Measurements from ENCODE around the gene TP53I3. TPM values are rescaled to one million over a fixed set of nuclear protein-coding genes. Genes with fewer than 3 reads are reported as not detected.
A peak's percentile ranks its signal among the peaks of the same experiment; 100 is the strongest.

The TP53I3 gene
- total and polyA plus RNA-seq, 2 donors from 2014 or later, result 45.1 to 85.0 TPM

DNA sequence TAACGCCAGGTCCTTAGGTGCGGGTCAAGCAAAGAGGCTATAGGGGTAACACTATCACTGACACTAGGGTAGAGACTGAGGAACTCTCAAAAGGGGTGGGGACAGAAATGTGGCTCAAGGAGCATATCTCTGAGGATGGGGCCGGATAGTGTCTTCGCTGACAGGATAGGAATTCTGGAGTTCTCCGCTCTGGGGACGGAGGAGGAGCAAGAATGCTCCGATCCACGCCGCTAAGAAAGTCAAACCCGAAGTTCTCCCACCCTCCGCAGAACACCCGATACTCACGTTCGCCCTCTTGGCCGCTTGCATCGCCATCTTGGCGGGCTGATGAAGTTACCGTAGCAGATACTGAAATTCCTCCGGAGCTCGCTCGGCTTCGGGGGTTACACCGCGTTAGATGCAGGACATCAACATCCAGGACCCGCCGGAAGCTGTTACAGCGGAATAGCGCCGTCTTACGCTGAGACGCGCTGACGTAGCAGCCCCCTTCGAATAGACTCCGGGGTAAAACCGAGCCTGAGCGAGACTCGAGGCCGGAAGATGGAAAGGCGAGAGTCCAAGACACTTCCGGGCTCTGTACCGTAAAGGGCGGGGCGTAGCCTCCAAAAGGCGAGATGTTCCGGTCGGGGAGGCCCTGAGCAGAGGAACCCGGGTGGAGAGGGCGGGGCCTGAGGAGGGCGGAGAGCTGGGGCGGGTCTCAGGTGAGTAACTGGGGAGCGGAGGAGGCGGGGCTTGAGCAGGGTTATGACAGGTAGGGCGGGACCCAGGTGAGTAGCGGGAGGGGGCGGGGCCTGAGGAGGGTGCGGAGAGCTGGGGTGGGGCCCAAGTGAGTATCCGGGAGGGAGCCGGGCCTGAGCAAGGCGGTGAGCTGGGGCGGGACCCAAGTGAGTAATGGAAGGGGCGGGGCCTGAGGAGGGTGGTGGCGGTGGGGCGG lies 8.5 kb downstream of the TP53I3 start, which contains the start of gene SF3B6:
TSS of gene SF3B6 (minus strand) at position 412 of the 934 bp plus-strand sequence. CDS start at position 315, 97 bp downstream.
- FAIRE-seq (peak; percentile 73), DNase-seq (peak; percentile 99 to 100 (median 100))
- peaks cover 5 to 18% (median 7%) of the 10 kb centered on the region in 3 donors for H3K36me3 ChIP-seq (ENCODE audit: control insufficient read depth in 2 of 3, insufficient read depth in 3 of 3, low read length in 3 of 3)
- peak within 1 kb of the TSS; percentile 94 to 100 (median 99) for H3K4me3 ChIP-seq (ENCODE audit: low read length in 3 of 3)
- intact Hi-C loops (cut with DNase I), result no loop called here
- peaks cover 0 to 5% (median 0%) of the 10 kb centered on the region in 3 donors for H3K4me1 ChIP-seq (ENCODE audit: control insufficient read depth in 2 of 3, insufficient read depth in 2 of 3, low read depth in 1 of 3, low read length in 3 of 3)
- TF ChIP-seq, protein P1, sequence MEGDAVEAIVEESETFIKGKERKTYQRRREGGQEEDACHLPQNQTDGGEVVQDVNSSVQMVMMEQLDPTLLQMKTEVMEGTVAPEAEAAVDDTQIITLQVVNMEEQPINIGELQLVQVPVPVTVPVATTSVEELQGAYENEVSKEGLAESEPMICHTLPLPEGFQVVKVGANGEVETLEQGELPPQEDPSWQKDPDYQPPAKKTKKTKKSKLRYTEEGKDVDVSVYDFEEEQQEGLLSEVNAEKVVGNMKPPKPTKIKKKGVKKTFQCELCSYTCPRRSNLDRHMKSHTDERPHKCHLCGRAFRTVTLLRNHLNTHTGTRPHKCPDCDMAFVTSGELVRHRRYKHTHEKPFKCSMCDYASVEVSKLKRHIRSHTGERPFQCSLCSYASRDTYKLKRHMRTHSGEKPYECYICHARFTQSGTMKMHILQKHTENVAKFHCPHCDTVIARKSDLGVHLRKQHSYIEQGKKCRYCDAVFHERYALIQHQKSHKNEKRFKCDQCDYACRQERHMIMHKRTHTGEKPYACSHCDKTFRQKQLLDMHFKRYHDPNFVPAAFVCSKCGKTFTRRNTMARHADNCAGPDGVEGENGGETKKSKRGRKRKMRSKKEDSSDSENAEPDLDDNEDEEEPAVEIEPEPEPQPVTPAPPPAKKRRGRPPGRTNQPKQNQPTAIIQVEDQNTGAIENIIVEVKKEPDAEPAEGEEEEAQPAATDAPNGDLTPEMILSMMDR (IDR thresholded peaks at IDR 0.05; ENCODE audit: borderline replicate concordance, extremely low read depth, insufficient read depth), result no peak
- H3K27me3 ChIP-seq (ENCODE audit: control insufficient read depth, insufficient read depth, low read length), result no peaks in the 10 kb centered on the region
- H3K9me3 ChIP-seq (ENCODE audit: control insufficient read depth in 2 of 3, insufficient read depth in 1 of 3, low read length in 3 of 3), result no peaks in the 10 kb centered on the region
- peak within 1 kb of the TSS; percentile 77 to 92 (median 87) for H3K9ac ChIP-seq (ENCODE audit: low read length in 3 of 3)
- H3K27ac ChIP-seq (ENCODE audit: low read depth in 2 of 2, low read length in 2 of 2), result peak within 1 kb of the TSS; percentile 87 to 97

DNA sequence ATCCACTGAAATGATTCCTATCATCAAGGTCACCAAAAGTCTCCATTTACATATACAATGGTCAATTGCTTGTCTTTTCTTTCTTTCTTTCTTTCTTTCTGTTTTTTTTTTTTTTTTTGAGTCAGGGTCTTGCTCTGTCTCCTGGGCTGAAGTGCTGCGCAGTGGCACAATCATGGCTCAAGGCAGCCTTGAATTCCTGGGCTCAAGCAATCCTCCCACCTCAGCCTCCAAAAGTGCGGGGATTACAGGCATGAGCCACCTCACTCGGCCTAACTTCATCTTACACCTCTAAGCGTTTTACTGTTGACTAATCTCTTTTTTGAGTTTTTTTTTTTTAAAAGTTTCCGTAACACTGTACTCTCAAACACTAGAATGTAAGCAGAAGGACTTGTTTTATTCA lies 9.4 kb downstream of the TP53I3 start:
- Histone ChIP-seq H3K27ac (ENCODE audit: low read depth in 2 of 2, low read length in 2 of 2) (no peak overlapping the region), H3K9me3 (ENCODE audit: control insufficient read depth in 2 of 3, insufficient read depth in 1 of 3, low read length in 3 of 3) (no peaks in the 10 kb centered on the region), H3K4me1 (ENCODE audit: control insufficient read depth in 2 of 3, insufficient read depth in 2 of 3, low read depth in 1 of 3, low read length in 3 of 3) (peaks cover 0 to 5% (median 0%) of the 10 kb centered on the region in 3 donors), H3K4me3 (ENCODE audit: low read length in 3 of 3) (peak overlapping the region; percentile 94 to 100 (median 99)), H3K27me3 (ENCODE audit: control insufficient read depth, insufficient read depth, low read length) (no peaks in the 10 kb centered on the region), H3K36me3 (ENCODE audit: control insufficient read depth in 2 of 3, insufficient read depth in 3 of 3, low read length in 3 of 3) (peaks cover 5 to 22% (median 10%) of the 10 kb centered on the region in 3 donors), H3K9ac (ENCODE audit: low read length in 3 of 3) (peak overlapping the region in 2 of 3 donors; percentile 82 to 92)
- FAIRE-seq (no peak), DNase-seq (peak in 1 of 5 donors; percentile 2)
- TF ChIP-seq, protein P1 (IDR thresholded peaks at IDR 0.05; ENCODE audit: borderline replicate concordance, extremely low read depth, insufficient read depth), result no peak
- intact Hi-C loops (cut with DNase I), result no loop called here

DNA sequence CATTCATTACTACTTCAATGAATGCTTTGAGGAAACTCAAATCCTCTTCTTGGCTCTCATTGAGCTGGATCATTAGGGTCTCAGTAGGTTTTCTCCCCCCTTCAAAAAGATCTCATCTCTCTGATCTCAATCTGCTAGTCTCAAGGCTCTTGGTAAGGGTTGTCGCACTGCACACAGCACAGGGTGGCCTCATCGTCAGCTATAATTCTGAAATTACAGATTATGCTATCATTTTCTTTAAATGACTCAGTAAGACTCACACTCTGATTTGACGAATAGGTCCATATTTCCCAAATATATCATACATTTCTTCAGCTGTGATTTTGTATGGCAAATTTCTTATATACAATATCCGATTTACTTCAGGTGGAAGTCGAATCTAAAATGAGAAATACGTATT lies 10.8 kb downstream of the TP53I3 start:
- Histone ChIP-seq H3K4me3 (ENCODE audit: low read length in 3 of 3) (no peak overlapping the region), H3K36me3 (ENCODE audit: control insufficient read depth in 2 of 3, insufficient read depth in 3 of 3, low read length in 3 of 3) (peaks cover 3 to 23% (median 7%) of the 10 kb centered on the region in 3 donors), H3K9me3 (ENCODE audit: control insufficient read depth in 2 of 3, insufficient read depth in 1 of 3, low read length in 3 of 3) (no peaks in the 10 kb centered on the region), H3K27me3 (ENCODE audit: control insufficient read depth, insufficient read depth, low read length) (no peaks in the 10 kb centered on the region), H3K9ac (ENCODE audit: low read length in 3 of 3) (no peak overlapping the region), H3K27ac (ENCODE audit: low read depth in 2 of 2, low read length in 2 of 2) (no peak overlapping the region), H3K4me1 (ENCODE audit: control insufficient read depth in 2 of 3, insufficient read depth in 2 of 3, low read depth in 1 of 3, low read length in 3 of 3) (peaks cover 0 to 5% (median 0%) of the 10 kb centered on the region in 3 donors)
- FAIRE-seq (no peak), DNase-seq (no peak)
- intact Hi-C loops (cut with DNase I), result no loop called here
- TF ChIP-seq, protein P1 (IDR thresholded peaks at IDR 0.05; ENCODE audit: borderline replicate concordance, extremely low read depth, insufficient read depth), result no peak

Measured in kidney (tissue), 14 donors.